ENCODE data around the gene TTBK2.

The TTBK2 gene

GRCh38 chr15:42820811-42821210, 99.8 kb downstream of the TTBK2 start:
- no peaks in the 10 kb centered on the region for H3K27me3 ChIP-seq (ENCODE audit: insufficient read depth, poor library complexity, severe bottlenecking)
- H3K27ac ChIP-seq (ENCODE audit: poor library complexity, severe bottlenecking) = no peak overlapping the region
- TF ChIP-seq CTCF (IDR thresholded peaks at IDR 0.05; ENCODE audit: poor library complexity, severe bottlenecking) = no peak
- H3K36me3 ChIP-seq (ENCODE audit: low read depth) = peaks cover 27% of the 10 kb centered on the region
- DNase-seq (ENCODE audit: low spot score) = no peak
- ATAC-seq (ENCODE audit: low read depth) = no peak
- H3K4me3 ChIP-seq (ENCODE audit: severe bottlenecking) = no peak overlapping the region
- H3K4me1 ChIP-seq (ENCODE audit: insufficient read depth, poor library complexity, severe bottlenecking) = peaks cover under 1% of the 10 kb centered on the region
- H3K9me3 ChIP-seq (ENCODE audit: severe bottlenecking) = no peaks in the 10 kb centered on the region

DNA sequence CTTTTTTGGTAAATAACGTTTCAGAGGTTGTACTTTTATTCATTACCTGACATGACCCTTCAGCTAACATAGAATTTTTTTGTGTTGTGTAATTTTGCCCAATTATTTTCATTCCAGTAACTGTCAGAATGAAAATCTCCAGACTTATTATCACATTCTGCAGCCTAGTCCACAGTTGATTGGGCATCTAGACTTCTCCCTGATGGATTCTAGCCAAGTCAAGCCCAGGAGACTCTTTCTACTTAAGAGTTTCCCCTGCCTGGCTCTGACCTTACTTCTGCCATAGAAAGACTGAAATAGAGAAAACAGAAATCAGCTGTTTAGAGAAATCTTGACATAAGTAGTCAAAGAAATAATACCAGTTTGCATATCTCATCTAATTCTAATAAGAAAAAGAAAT, 100.8 kb downstream of the TTBK2 start:
- no peak for DNase-seq (ENCODE audit: low spot score)
- no peaks in the 10 kb centered on the region for H3K4me1 ChIP-seq (ENCODE audit: insufficient read depth, poor library complexity, severe bottlenecking)
- no peak overlapping the region for H3K4me3 ChIP-seq (ENCODE audit: severe bottlenecking)
- ATAC-seq (ENCODE audit: low read depth) = no peak
- peaks cover 23% of the 10 kb centered on the region for H3K36me3 ChIP-seq (ENCODE audit: low read depth)
- H3K9me3 ChIP-seq (ENCODE audit: severe bottlenecking) = no peaks in the 10 kb centered on the region
- H3K27me3 ChIP-seq (ENCODE audit: insufficient read depth, poor library complexity, severe bottlenecking) = no peaks in the 10 kb centered on the region
- no peak overlapping the region for H3K27ac ChIP-seq (ENCODE audit: poor library complexity, severe bottlenecking)
- TF ChIP-seq CTCF (IDR thresholded peaks at IDR 0.05; ENCODE audit: poor library complexity, severe bottlenecking) = no peak

DNA sequence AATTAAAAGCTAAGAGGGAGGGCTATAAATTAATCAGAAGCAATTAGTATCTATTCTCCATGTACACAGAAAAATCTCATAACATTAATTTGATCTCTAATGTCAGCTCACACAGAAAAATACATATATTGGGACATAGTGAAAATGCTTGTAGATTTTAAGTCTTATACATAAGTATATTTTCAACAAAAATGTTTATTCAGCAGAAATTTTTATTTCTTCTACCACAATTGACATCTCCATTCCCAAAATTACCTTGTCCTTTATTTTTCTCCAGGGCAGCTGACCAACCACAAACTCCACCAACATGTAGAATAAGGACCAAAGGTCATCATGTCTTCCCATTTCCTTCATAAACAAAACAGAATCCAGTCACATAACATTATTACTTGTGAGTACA, 109.1 kb downstream of the TTBK2 start:
- Histone ChIP-seq H3K4me3 (ENCODE audit: severe bottlenecking) (no peak overlapping the region), H3K27ac (ENCODE audit: poor library complexity, severe bottlenecking) (no peak overlapping the region), H3K36me3 (ENCODE audit: low read depth) (peaks cover 49% of the 10 kb centered on the region), H3K4me1 (ENCODE audit: insufficient read depth, poor library complexity, severe bottlenecking) (no peaks in the 10 kb centered on the region), H3K27me3 (ENCODE audit: insufficient read depth, poor library complexity, severe bottlenecking) (no peaks in the 10 kb centered on the region), H3K9me3 (ENCODE audit: severe bottlenecking) (no peaks in the 10 kb centered on the region)
- DNase-seq (ENCODE audit: low spot score) (no peak), ATAC-seq (ENCODE audit: low read depth) (no peak)
- TF ChIP-seq CTCF (IDR thresholded peaks at IDR 0.05; ENCODE audit: poor library complexity, severe bottlenecking) = no peak

- Histone ChIP-seq H3K36me3 (ENCODE audit: low read depth) (peaks cover 46% of the 10 kb centered on the region), H3K27ac (ENCODE audit: poor library complexity, severe bottlenecking) (no peak overlapping the region), H3K4me1 (ENCODE audit: insufficient read depth, poor library complexity, severe bottlenecking) (no peaks in the 10 kb centered on the region), H3K27me3 (ENCODE audit: insufficient read depth, poor library complexity, severe bottlenecking) (no peaks in the 10 kb centered on the region), H3K9me3 (ENCODE audit: severe bottlenecking) (no peaks in the 10 kb centered on the region), H3K4me3 (ENCODE audit: severe bottlenecking) (no peak overlapping the region)
- no peak for DNase-seq (ENCODE audit: low spot score)
- TF ChIP-seq CTCF (IDR thresholded peaks at IDR 0.05; ENCODE audit: poor library complexity, severe bottlenecking) = no peak
- no peak for ATAC-seq (ENCODE audit: low read depth)
Measured at GRCh38 chr15:42808913-42809312, 111.7 kb downstream of the TTBK2 start.

- Histone ChIP-seq H3K36me3 (ENCODE audit: low read depth) (peaks cover 29% of the 10 kb centered on the region), H3K27ac (ENCODE audit: poor library complexity, severe bottlenecking) (no peak overlapping the region), H3K27me3 (ENCODE audit: insufficient read depth, poor library complexity, severe bottlenecking) (no peaks in the 10 kb centered on the region), H3K4me3 (ENCODE audit: severe bottlenecking) (no peak overlapping the region), H3K4me1 (ENCODE audit: insufficient read depth, poor library complexity, severe bottlenecking) (no peaks in the 10 kb centered on the region), H3K9me3 (ENCODE audit: severe bottlenecking) (no peaks in the 10 kb centered on the region)
- no peak for TF ChIP-seq CTCF (IDR thresholded peaks at IDR 0.05; ENCODE audit: poor library complexity, severe bottlenecking)
- ATAC-seq (ENCODE audit: low read depth) (no peak), DNase-seq (ENCODE audit: low spot score) (no peak)
Measured at GRCh38 chr15:42805266-42805665, 115.3 kb downstream of the TTBK2 start.
